ENCODE results near the gene GTPBP3. TPM values are rescaled to one million over a fixed set of nuclear protein-coding genes. Genes with fewer than 3 reads are reported as not detected.

GTPBP3 gene
- total RNA-seq, 1 donor from 2014 or later, result 10.8 TPM

DNA sequence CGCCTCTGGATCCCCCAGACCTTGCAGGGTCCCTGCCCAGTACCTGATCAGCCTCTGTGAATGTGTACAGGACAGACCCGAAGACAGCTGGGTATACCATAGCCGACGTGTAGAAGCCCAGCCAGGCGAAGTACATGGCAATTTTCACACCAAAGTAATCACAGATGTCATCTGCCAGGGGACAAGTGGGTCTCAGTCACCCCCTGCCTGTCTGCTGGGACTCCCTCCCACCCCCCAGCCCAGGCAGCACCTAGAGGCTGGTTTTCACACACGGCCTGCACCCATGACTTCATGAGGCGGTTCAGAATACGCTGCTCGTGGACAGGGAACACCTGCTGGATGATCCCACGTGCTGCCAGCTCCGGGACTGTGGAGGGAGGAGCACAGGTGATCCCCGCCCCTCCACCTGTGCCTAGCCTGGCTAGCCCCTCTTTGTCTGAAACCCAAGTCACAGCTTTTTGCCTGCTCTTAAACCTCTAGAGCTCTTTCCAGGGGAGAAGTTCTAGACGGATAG, 6.3 kb upstream of the GTPBP3 start:
- peaks cover 32% of the 10 kb centered on the region for H3K4me1 ChIP-seq
- H3K36me3 ChIP-seq, result peaks cover 6% of the 10 kb centered on the region
- no peak for DNase-seq
- intact Hi-C loops (cut with micrococcal nuclease), result no loop called here
- TF ChIP-seq, protein P1, sequence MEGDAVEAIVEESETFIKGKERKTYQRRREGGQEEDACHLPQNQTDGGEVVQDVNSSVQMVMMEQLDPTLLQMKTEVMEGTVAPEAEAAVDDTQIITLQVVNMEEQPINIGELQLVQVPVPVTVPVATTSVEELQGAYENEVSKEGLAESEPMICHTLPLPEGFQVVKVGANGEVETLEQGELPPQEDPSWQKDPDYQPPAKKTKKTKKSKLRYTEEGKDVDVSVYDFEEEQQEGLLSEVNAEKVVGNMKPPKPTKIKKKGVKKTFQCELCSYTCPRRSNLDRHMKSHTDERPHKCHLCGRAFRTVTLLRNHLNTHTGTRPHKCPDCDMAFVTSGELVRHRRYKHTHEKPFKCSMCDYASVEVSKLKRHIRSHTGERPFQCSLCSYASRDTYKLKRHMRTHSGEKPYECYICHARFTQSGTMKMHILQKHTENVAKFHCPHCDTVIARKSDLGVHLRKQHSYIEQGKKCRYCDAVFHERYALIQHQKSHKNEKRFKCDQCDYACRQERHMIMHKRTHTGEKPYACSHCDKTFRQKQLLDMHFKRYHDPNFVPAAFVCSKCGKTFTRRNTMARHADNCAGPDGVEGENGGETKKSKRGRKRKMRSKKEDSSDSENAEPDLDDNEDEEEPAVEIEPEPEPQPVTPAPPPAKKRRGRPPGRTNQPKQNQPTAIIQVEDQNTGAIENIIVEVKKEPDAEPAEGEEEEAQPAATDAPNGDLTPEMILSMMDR (IDR thresholded peaks at IDR 0.05; ENCODE audit: borderline replicate concordance), result no peak
- no peaks in the 10 kb centered on the region for H3K27me3 ChIP-seq (ENCODE audit: low read depth)
- no peak overlapping the region for H3K27ac ChIP-seq (replicated peaks)
- no peak overlapping the region for H3K4me3 ChIP-seq
- H3K9me3 ChIP-seq (replicated peaks), result no peaks in the 10 kb centered on the region

DNA sequence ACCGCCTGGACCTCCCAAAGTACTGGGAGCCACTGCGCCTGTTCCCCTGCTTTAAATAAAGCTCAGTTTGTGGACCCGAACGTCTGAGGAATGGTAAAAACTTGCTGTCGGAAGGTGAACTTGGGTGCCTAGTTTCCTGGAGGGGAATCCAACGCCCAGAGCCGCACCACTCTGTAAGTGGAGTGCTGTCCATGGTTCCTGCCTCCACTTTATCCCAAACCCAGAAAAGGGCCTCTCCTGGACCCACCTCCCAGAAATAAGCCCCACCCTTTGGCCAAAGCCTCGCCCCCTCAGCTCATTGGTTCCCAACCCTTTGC, 5.0 kb upstream of the GTPBP3 start:
- TF ChIP-seq, protein P1 (IDR thresholded peaks at IDR 0.05; ENCODE audit: borderline replicate concordance), result no peak
- no peak for DNase-seq
- H3K27me3 ChIP-seq (ENCODE audit: low read depth), result no peaks in the 10 kb centered on the region
- intact Hi-C loops (cut with micrococcal nuclease), result no loop called here
- H3K4me3 ChIP-seq, result no peak overlapping the region
- peaks cover 41% of the 10 kb centered on the region for H3K4me1 ChIP-seq
- H3K27ac ChIP-seq (replicated peaks), result no peak overlapping the region
- H3K9me3 ChIP-seq (replicated peaks), result no peaks in the 10 kb centered on the region
- H3K36me3 ChIP-seq, result peaks cover 4% of the 10 kb centered on the region

DNA sequence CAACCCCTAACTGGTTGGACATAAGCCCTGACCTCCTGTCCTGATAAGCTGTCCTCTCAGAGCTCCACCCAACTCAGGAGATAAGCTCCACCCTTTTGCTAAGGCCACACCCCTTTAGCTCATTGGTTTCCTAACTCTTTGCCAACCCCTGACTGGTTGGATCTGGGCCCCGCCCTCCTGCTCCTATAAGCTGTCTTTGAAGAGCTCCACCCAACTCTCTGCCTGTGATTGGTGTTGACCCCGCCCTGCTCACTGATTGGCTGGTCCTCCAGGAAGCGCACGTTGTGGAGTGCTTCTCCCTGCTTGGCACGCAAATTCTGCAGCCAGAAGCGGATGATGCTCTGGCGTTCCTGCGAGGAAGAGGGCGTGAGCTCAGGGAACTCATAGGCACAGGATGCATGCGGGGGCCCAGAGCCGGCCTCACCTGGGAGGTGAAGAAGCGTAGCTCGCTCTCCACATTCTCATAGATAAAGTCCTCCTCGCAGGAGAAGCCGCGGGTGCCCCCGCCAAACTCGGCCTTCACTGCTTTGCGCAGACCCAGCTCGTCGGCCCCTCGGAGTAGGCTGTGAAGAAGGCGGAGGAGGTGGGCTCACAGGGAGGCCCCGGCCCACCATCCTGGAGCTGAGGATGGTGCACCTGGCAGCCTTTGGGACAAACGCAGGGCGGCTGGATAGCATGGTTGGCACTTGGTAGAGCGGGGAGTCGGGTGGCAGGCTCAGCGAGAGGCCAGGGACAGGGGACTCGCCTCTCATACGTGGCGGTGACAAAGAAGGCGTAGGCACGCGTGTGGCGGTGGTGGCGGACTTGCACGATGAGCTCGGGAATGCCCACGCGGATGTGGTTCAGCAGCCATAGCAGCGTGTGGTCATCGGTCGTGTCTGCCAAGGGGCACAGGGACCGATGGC, 4.4 kb upstream of the GTPBP3 start:
- H3K27ac ChIP-seq (replicated peaks), result no peak overlapping the region
- H3K9me3 ChIP-seq (replicated peaks), result no peaks in the 10 kb centered on the region
- DNase-seq, result no peak
- peaks cover 47% of the 10 kb centered on the region for H3K4me1 ChIP-seq
- H3K4me3 ChIP-seq, result no peak overlapping the region
- TF ChIP-seq, protein P1 (IDR thresholded peaks at IDR 0.05; ENCODE audit: borderline replicate concordance), result no peak
- H3K36me3 ChIP-seq, result no peaks in the 10 kb centered on the region
- H3K27me3 ChIP-seq (ENCODE audit: low read depth), result no peaks in the 10 kb centered on the region
- intact Hi-C loops (cut with micrococcal nuclease), result no loop called here

DNA sequence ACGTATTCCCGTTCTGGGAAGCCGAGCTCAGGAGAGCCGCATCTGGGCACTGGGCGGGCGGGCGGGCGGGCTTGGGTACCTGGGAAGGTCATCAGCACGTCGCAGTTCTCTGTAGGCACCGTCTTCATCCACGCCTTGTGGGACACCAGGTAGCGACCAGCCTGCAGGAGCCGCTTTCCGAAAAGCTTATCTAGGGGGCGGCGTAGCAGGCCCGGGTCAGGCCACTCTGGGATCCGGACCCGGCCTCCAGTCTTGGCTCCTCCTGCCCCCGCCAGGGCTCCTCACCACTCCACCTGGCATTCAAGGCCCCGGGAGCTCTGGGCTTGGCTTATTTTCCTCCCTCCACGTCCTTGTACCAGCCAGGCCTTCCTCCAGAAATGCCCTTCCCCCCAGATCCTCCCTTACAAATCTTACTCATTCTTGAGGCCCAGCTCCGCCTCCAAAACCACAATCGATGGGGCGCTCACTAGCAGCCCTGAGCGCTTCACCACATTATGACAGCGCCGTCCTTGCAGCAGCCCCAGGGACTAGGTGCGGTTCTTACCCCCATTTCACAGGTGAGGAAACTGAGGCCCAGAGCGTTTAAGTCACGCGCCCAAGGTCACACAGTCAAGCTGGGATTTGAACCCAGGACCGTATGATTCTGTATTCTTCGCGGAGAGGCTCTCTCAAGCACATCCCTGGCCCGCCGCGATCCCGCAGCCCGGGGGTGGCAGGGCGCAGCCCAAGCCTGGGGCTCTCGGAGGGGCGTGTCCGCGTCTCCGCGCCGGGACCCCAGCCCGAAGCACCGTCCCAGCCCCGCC, 3.5 kb upstream of the GTPBP3 start:
- peak overlapping the region; percentile 87 for H3K4me3 ChIP-seq
- intact Hi-C loops (cut with micrococcal nuclease), result no loop called here
- no peak for DNase-seq
- no peaks in the 10 kb centered on the region for H3K36me3 ChIP-seq
- TF ChIP-seq, protein P1 (IDR thresholded peaks at IDR 0.05; ENCODE audit: borderline replicate concordance), result no peak
- no peaks in the 10 kb centered on the region for H3K9me3 ChIP-seq (replicated peaks)
- peak overlapping the region; percentile 82 for H3K27ac ChIP-seq (replicated peaks)
- peaks cover 50% of the 10 kb centered on the region for H3K4me1 ChIP-seq
- no peaks in the 10 kb centered on the region for H3K27me3 ChIP-seq (ENCODE audit: low read depth)

Data from left ventricle myocardium inferior (tissue), 1 donor.